Fibroblast of lung (primary cell): ENCODE results near the gene RASA3. TPM values are rescaled to one million over a fixed set of nuclear protein-coding genes. Genes with fewer than 3 reads are reported as not detected.

Experiments
- DNase-seq, 2 donors: peaks; one replicate each; pipeline versions ENCODE4 v3.0.0 to v3.0.0-alpha.2; 2010; ENCODE audit warnings: low read depth in 2 of 2
- H2AFZ ChIP-seq: 2 replicates; pipeline ENCODE4 v1.5.1; 2012; ENCODE audit warnings: low read length, control low read depth, inconsistent platforms
- H3K27ac ChIP-seq: 2 replicates; pipeline ENCODE4 v1.5.1; 2011; ENCODE audit warnings: low read length, control low read depth; ENCODE audit not compliant: insufficient read depth
- H3K27me3 ChIP-seq: 2 replicates; pipeline ENCODE4 v1.5.1; 2011; ENCODE audit warnings: mild to moderate bottlenecking, low read length; ENCODE audit not compliant: control insufficient read depth, insufficient read depth
- H3K36me3 ChIP-seq: 2 replicates; pipeline ENCODE4 v1.5.1; 2011; ENCODE audit warnings: low read length; ENCODE audit not compliant: control insufficient read depth, insufficient read depth
- H3K4me1 ChIP-seq: 2 replicates; pipeline ENCODE4 v1.5.1; 2011; ENCODE audit warnings: low read length; ENCODE audit not compliant: control insufficient read depth, insufficient read depth; ENCODE audit errors: extremely low read depth
- H3K4me2 ChIP-seq: 2 replicates; pipeline ENCODE4 v1.5.1; 2011; ENCODE audit warnings: low read length, control low read depth; ENCODE audit not compliant: insufficient read depth; ENCODE audit errors: extremely low read depth
- H3K4me3 ChIP-seq, 4 experiments: fragments of 200-600 bp in 1 of 4; sonication (generic) in 1 of 4; replicated peaks in 1 of 4; 2 replicates each; pipeline ENCODE4 v1.5.1; 2011 to 2016; ENCODE audit warnings: low read length in 4 of 4, low read depth in 3 of 4, mild to moderate bottlenecking in 3 of 4, control low read depth in 2 of 4, inconsistent platforms in 1 of 4, mixed read lengths in 1 of 4; ENCODE audit not compliant: insufficient read depth in 1 of 4; ENCODE audit errors: control extremely low read depth in 1 of 4
- H3K79me2 ChIP-seq: 2 replicates; pipeline ENCODE4 v1.5.1; 2012; ENCODE audit warnings: mild to moderate bottlenecking, low read length, inconsistent platforms; ENCODE audit not compliant: control insufficient read depth, insufficient read depth
- H3K9ac ChIP-seq: 2 replicates; pipeline ENCODE4 v1.5.1; 2011; ENCODE audit warnings: mild to moderate bottlenecking, low read length, control low read depth; ENCODE audit not compliant: insufficient read depth
- H3K9me3 ChIP-seq: 2 replicates; pipeline ENCODE4 v1.5.1; 2012; ENCODE audit warnings: low read depth, low read length; ENCODE audit not compliant: control insufficient read depth, insufficient read depth
- H4K20me1 ChIP-seq: 2 replicates; pipeline ENCODE4 v1.5.1; 2011; ENCODE audit warnings: low read length; ENCODE audit not compliant: control insufficient read depth, insufficient read depth; ENCODE audit errors: extremely low read depth
- EZH2 ChIP-seq: IDR thresholded peaks from 2 replicates; pipeline ENCODE4 v1.5.1; 2012; ENCODE audit warnings: low read length, control low read depth, mild to moderate bottlenecking; ENCODE audit errors: missing control alignments
- polyA plus RNA-seq, 2 donors: library from polyadenylated mRNA; depleted of rRNA in 1 of 2; stranded (reverse) in 1 of 2; unstranded in 1 of 2; fragments of >200 nt; gene quantifications; 2 replicates each; pipeline ENCODE4 v1.2.1, GENCODE V29; 2011 to 2012; ENCODE audit warnings: missing spikeins in 1 of 2
- total RNA-seq: library from RNA; depleted of rRNA; stranded (reverse); fragments of >200 nt; gene quantifications from 2 replicates; pipeline ENCODE4 v1.2.1, GENCODE V29; 2014
- TF ChIP-seq, protein P1 (sequence below), 2 donors: IDR thresholded peaks in 1 of 2; conservative IDR thresholded peaks in 1 of 2; 1 replicate in 1 of 2; 2 replicates in 1 of 2; pipeline ENCODE4 v1.5.1; 2011 to 2012; ENCODE audit warnings: low read length in 2 of 2, control low read depth in 1 of 2, inconsistent platforms in 1 of 2, low read depth in 1 of 2, mild to moderate bottlenecking in 1 of 2

RASA3 gene
- total and polyA plus RNA-seq, 2 donors (not counting 1 experiment from before 2014, with no cell fraction given): 26.6 to 31.1 TPM

DNA sequence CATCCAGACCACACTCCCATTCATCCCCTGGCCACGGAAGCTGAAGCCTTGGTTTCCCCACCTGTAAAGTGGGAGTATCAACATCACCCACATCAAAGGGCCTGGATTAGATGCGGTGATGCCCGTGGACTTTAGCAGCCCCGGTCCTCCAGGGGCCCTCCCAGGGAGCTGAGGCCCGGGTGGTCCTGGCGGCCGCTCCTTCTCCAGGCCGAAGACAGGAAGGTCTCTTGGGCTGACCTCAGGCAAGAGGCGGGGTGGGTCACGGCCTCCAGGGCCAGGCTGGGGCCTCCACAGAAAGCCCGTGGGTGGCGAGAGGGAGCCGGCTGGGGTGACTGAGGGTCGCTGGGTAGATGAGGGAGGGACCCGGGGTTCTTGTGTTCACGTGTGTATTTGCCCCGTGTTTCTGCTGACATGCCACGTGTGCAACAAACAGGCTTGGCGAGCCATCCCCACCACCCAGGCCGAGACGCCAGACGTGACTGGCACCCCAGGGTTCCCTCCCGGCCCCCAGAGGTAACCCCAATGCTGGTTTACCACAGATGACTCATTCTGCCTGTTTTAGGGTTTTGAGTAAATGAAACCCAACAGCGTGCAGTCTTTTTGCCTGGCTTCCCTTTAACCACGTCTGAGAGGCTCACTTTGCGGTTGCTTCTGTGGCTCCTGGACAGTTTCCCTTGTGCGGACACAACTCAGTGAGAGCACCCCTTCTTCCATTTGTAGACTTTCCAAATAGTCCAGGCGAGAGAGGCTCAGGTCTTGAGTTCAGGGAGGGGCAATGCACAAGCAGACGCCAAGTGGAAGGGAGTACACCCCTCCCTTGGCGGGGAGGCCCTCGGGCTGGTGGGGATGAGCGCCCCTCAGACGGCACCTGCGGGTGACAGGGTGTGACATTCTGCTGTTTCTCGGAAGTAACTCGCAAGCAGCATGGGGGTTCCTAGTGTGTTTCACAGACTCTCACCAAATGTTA is 201.5 kb downstream of the RASA3 start:
- Histone ChIP-seq H3K9me3 (no peaks in the 10 kb centered on the region), H3K27ac (no peak overlapping the region), H4K20me1 (no peaks in the 10 kb centered on the region), H3K36me3 (no peaks in the 10 kb centered on the region), H3K4me3 (no peak overlapping the region), H3K4me2 (no peak overlapping the region), H3K4me1 (peaks cover 32% of the 10 kb centered on the region), H3K79me2 (no peaks in the 10 kb centered on the region), H2AFZ (no peak overlapping the region), H3K9ac (no peak overlapping the region), H3K27me3 (no peaks in the 10 kb centered on the region)
- TF ChIP-seq, protein P1, sequence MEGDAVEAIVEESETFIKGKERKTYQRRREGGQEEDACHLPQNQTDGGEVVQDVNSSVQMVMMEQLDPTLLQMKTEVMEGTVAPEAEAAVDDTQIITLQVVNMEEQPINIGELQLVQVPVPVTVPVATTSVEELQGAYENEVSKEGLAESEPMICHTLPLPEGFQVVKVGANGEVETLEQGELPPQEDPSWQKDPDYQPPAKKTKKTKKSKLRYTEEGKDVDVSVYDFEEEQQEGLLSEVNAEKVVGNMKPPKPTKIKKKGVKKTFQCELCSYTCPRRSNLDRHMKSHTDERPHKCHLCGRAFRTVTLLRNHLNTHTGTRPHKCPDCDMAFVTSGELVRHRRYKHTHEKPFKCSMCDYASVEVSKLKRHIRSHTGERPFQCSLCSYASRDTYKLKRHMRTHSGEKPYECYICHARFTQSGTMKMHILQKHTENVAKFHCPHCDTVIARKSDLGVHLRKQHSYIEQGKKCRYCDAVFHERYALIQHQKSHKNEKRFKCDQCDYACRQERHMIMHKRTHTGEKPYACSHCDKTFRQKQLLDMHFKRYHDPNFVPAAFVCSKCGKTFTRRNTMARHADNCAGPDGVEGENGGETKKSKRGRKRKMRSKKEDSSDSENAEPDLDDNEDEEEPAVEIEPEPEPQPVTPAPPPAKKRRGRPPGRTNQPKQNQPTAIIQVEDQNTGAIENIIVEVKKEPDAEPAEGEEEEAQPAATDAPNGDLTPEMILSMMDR (conservative IDR thresholded peaks at IDR 0.05 in 1 of 2, IDR thresholded peaks at IDR 0.05 in 1 of 2; ENCODE audit: low read depth in 1 of 2, low read length in 2 of 2): no peak
- TF ChIP-seq EZH2: no peak
- no peak for DNase-seq

DNA sequence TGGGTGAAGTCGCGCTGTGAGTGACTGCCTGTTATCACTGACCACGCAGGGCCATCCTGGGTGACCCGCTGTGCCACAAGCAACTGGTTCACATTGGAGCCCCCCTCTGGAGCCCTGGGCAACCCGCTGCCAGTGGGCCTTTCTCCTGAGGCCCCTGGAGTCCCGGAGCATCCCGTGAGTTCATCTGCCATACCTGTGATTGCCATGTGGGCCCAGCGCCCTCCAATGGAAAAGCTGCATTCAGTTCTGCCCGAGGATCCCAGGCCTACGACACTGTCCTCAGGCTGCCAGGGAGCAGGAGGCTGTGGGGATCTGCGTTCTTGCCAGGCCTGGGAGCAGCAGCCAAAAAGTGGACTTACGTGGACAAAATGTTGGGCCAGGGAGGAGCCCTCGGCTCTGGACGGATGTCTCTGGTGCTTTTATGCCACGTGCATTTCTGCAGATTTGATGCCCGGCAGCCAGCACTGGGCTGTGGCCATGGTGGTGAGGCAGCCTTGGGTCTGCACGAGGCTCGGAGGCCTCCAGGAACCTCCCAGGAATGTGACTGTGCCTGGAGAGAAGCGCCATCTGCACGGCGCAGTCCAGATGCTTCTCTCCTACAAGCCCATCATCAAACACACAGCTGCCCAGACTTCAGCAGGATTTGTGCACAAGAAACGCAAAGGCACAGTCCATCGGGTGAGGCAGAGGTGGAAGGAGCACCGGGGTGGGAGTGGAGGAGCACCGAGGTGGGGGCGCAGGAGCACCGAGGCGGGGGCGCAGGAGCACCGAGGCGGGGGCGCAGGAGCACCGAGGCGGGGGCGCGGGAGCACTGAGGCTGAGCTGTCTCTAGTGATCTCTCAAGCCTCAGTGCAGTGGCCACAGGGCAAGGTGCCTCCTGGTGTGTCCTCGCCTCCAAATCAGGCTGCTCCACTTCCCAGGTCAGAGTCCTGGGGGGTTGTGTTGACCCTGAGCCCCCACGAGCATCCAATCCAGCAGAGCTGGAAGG is 202.5 kb downstream of the RASA3 start:
- Histone ChIP-seq H3K9ac (no peak overlapping the region), H3K36me3 (no peaks in the 10 kb centered on the region), H3K4me3 (no peak overlapping the region), H2AFZ (no peak overlapping the region), H3K27me3 (no peaks in the 10 kb centered on the region), H3K79me2 (no peaks in the 10 kb centered on the region), H4K20me1 (no peaks in the 10 kb centered on the region), H3K27ac (peak overlapping the region; percentile 87), H3K4me1 (peaks cover 32% of the 10 kb centered on the region), H3K4me2 (no peak overlapping the region), H3K9me3 (no peaks in the 10 kb centered on the region)
- no peak for DNase-seq
- TF ChIP-seq, protein P1 (conservative IDR thresholded peaks at IDR 0.05 in 1 of 2, IDR thresholded peaks at IDR 0.05 in 1 of 2; ENCODE audit: low read depth in 1 of 2, low read length in 2 of 2): no peak
- no peak for TF ChIP-seq EZH2
